ENCODE results near the gene KRTAP4-7. TPM values are rescaled to one million over a fixed set of nuclear protein-coding genes. Genes with fewer than 3 reads are reported as not detected.

KRTAP4-7 gene
- total RNA-seq, 2 donors from 2014 or later, result not detected

DNA sequence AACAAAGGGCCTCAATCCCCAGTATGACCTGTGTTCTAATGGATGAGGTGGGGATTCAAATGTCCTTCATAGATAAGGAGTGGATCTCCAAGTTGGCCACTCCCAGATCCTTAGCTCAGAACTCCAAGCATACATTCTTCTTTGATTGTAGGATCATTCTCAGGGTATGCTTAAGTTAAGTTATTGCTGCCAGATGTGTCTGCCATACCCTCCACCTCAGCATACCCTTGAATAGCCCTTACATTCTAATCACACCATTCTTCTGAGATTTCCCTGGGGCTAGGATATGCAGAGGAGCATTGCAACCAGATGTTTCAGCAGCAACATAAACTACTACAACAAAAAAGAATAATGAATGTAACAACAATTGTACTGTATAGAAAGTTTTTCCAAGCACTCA, 16.7 kb upstream of the KRTAP4-7 start:
- Histone ChIP-seq H3K9me3 (ENCODE audit: control insufficient read depth, low read length) (no peaks in the 10 kb centered on the region), H3K9ac (ENCODE audit: extremely low read depth, low read length, poor library complexity, severe bottlenecking) (no peak overlapping the region), H3K27ac (ENCODE audit: low read depth, low read length) (no peak overlapping the region), H3K4me3 (ENCODE audit: low read length) (no peak overlapping the region), H3K36me3 (ENCODE audit: control insufficient read depth, insufficient read depth, low read length) (no peaks in the 10 kb centered on the region), H3K27me3 (ENCODE audit: control insufficient read depth, insufficient read depth, low read length, poor library complexity, severe bottlenecking) (no peaks in the 10 kb centered on the region), H3K4me1 (ENCODE audit: control insufficient read depth, insufficient read depth, low read length) (no peaks in the 10 kb centered on the region)
- Mint-ChIP-seq H3K4me1 (no peaks in the 10 kb centered on the region), H3K36me3 (ENCODE audit: low read depth) (no peaks in the 10 kb centered on the region), H3K27me3 (ENCODE audit: insufficient read depth) (no peaks in the 10 kb centered on the region), H3K4me3 (no peak overlapping the region), H3K27ac (no peak overlapping the region), H3K9me3 (no peaks in the 10 kb centered on the region)
- TF ChIP-seq CTCF (conservative IDR thresholded peaks at IDR 0.05), result no peak
- DNase-seq, result no peak

DNA sequence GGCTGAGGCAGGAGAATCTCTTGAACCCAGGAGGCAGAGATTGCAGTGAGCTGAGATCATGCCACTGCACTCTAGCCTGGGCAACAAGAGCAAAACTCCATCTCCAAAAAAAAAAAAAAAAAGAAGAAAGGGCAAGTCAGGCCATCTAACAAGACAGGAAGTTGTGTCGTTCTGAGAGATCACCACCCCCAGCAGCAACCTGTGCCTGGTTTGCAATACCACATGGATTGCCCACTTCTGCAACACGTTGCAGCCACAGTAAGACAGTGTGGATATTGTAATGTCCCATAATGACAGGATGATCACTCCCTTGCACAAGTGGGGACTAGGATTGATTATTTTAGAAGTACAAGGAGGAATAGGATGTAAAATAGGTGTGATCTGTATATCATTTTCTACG, 14.9 kb upstream of the KRTAP4-7 start:
- Mint-ChIP-seq H3K27me3 (ENCODE audit: insufficient read depth) (no peaks in the 10 kb centered on the region), H3K36me3 (ENCODE audit: low read depth) (no peaks in the 10 kb centered on the region), H3K9me3 (no peaks in the 10 kb centered on the region), H3K4me3 (no peak overlapping the region), H3K27ac (no peak overlapping the region), H3K4me1 (no peaks in the 10 kb centered on the region)
- Histone ChIP-seq H3K9me3 (ENCODE audit: control insufficient read depth, low read length) (no peaks in the 10 kb centered on the region), H3K27me3 (ENCODE audit: control insufficient read depth, insufficient read depth, low read length, poor library complexity, severe bottlenecking) (no peaks in the 10 kb centered on the region), H3K4me3 (ENCODE audit: low read length) (no peak overlapping the region), H3K4me1 (ENCODE audit: control insufficient read depth, insufficient read depth, low read length) (no peaks in the 10 kb centered on the region), H3K9ac (ENCODE audit: extremely low read depth, low read length, poor library complexity, severe bottlenecking) (no peak overlapping the region), H3K27ac (ENCODE audit: low read depth, low read length) (no peak overlapping the region), H3K36me3 (ENCODE audit: control insufficient read depth, insufficient read depth, low read length) (no peaks in the 10 kb centered on the region)
- no peak for DNase-seq
- TF ChIP-seq CTCF (conservative IDR thresholded peaks at IDR 0.05), result no peak
- 88 to 89% methylated on average over 3 of the region's 3 CpGs for WGBS, 2 experiments (ENCODE audit: insufficient coverage in 1 of 2, insufficient read length in 1 of 2)

DNA sequence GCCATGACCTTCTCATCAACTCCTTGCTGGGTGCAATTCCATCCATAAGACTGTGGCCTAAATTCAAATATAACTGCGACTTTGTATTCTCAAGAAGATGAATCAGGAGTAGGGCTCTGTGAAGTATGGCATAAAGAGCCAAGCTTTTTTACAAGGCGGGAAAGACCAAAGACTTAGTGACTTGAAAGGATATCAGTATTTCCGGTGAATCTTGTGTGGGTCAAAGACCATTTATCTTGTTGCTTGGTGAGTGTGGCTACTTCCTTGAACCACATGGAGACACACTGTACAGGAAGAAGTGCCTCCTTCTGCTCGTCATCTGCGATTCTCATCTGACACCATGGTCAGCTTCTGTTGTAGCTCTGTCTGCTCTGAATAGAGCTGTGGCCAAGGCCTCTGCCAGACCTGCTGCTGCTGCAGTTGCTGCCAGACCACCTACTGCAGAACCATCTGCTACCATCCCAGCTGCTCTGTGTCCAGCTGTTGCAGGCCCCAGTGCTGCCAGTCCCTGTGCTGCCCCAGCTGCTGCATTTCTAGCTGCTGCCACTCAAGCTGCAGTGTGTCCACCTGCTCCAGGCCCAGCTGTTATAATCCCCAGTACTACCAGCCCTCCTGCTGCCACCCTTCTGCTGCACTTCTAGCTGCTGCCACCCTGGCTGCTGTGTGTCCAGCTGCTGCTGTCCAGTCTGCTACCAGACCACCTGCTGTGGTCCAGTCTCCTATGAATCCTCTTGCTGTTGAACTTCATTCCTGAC, 12.2 kb upstream of the KRTAP4-7 start:
- Mint-ChIP-seq H3K27me3 (ENCODE audit: insufficient read depth) (peaks cover 3% of the 10 kb centered on the region), H3K36me3 (ENCODE audit: low read depth) (no peaks in the 10 kb centered on the region), H3K27ac (no peak overlapping the region), H3K4me3 (no peak overlapping the region), H3K4me1 (no peaks in the 10 kb centered on the region), H3K9me3 (no peaks in the 10 kb centered on the region)
- WGBS, 2 experiments (ENCODE audit: insufficient coverage in 1 of 2, insufficient read length in 1 of 2), result 92 to 96% methylated on average over 5 of the region's 5 CpGs
- H3K27ac ChIP-seq (ENCODE audit: low read depth, low read length), result no peak overlapping the region
- H3K36me3 ChIP-seq (ENCODE audit: control insufficient read depth, insufficient read depth, low read length), result no peaks in the 10 kb centered on the region
- DNase-seq, result no peak
- H3K27me3 ChIP-seq (ENCODE audit: control insufficient read depth, insufficient read depth, low read length, poor library complexity, severe bottlenecking), result no peaks in the 10 kb centered on the region
- H3K4me3 ChIP-seq (ENCODE audit: low read length), result no peak overlapping the region
- no peaks in the 10 kb centered on the region for H3K4me1 ChIP-seq (ENCODE audit: control insufficient read depth, insufficient read depth, low read length)
- no peak overlapping the region for H3K9ac ChIP-seq (ENCODE audit: extremely low read depth, low read length, poor library complexity, severe bottlenecking)
- H3K9me3 ChIP-seq (ENCODE audit: control insufficient read depth, low read length), result no peaks in the 10 kb centered on the region
- TF ChIP-seq CTCF (conservative IDR thresholded peaks at IDR 0.05), result no peak

Measured in endodermal cell (in vitro differentiated cells).